H54 (cell line): Measurements from ENCODE around the gene ITGA5.

Source experiments
- DNase-seq: peaks from one replicate; pipeline ENCODE4 v3.0.0; 2011; ENCODE audit warnings: low spot score, mixed read lengths; ENCODE audit not compliant: insufficient read length
- FAIRE-seq: peaks from 3 replicates; lab custom pipeline; 2011; peaks lifted over from hg19 to GRCh38; lab: Jason Lieb, UNC
- POLR2A ChIP-seq: IDR thresholded peaks from 2 replicates; pipeline ENCODE4 v1.6.1; 2011; ENCODE audit warnings: low read depth, mild to moderate bottlenecking, low read length

The ITGA5 gene

GRCh38 chr12:54393743-54394142, 25.3 kb downstream of the ITGA5 start:
- no peak for TF ChIP-seq POLR2A
- no peak for FAIRE-seq

GRCh38 chr12:54393207-54393609, 25.9 kb downstream of the ITGA5 start:
- FAIRE-seq, result no peak
- TF ChIP-seq POLR2A, result no peak
- no peak for DNase-seq

More at GRCh38 chr12:54393743-54394142, 25.3 kb downstream of the ITGA5 start:
- no peak for DNase-seq

- no peak for FAIRE-seq
- no peak for TF ChIP-seq POLR2A
Observed at GRCh38 chr12:54392485-54393206, 26.4 kb downstream of the ITGA5 start.

GRCh38 chr12:54390668-54391551, 28.2 kb downstream of the ITGA5 start:
- FAIRE-seq (no peak), DNase-seq (no peak)
- TF ChIP-seq POLR2A, result no peak

More at GRCh38 chr12:54392485-54393206, 26.4 kb downstream of the ITGA5 start:
- no peak for DNase-seq

DNA sequence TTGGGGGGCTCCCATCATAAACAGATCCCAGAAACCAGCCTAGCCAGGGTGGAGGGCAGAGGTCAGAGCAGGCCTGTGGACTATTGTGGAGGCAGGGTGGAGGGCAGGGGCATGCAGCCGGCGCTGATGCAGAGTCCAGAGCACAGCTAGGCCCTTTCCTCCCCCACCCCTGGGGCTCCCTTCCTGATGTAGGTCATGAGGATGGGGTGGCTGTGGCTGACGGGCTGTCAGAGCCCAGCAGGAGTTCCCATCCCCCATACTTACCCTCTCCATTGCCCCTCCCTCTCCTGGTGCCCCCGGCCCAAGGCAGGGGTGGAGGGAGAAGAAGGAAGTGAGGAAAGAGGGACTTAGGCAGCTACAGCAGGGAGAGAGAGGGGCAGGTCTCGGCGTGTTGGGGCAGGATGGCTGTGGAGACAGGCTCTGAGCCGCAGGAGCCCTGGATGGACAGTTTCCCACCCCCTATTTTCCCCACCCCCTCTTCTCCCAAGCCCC, 28.8 kb downstream of the ITGA5 start:
- TF ChIP-seq POLR2A, result no peak
- FAIRE-seq, result no peak
- DNase-seq, result no peak

- DNase-seq, result no peak
- no peak for TF ChIP-seq POLR2A
- no peak for FAIRE-seq
Observed at GRCh38 chr12:54389607-54390175, 29.4 kb downstream of the ITGA5 start.

DNA sequence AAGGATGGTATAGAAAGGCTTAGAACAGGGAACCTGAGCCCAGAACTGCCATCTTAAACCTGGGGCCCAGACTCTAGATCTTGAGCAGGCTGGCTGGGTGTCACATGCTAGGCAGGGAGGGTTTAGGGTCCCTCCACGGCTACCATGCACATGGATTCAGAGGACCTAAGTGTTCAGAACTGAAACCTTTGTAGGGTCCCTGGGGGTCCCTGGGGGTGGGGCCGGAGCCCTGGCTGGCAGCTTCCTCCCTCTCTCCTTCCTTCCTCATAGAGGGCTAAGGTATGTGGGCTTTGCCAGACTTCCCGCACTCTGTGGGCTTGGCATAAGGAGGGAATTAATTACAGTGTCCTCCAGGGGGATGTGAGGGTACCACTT, 29.9 kb downstream of the ITGA5 start:
- TF ChIP-seq POLR2A, result no peak
- DNase-seq (no peak), FAIRE-seq (no peak)

DNA sequence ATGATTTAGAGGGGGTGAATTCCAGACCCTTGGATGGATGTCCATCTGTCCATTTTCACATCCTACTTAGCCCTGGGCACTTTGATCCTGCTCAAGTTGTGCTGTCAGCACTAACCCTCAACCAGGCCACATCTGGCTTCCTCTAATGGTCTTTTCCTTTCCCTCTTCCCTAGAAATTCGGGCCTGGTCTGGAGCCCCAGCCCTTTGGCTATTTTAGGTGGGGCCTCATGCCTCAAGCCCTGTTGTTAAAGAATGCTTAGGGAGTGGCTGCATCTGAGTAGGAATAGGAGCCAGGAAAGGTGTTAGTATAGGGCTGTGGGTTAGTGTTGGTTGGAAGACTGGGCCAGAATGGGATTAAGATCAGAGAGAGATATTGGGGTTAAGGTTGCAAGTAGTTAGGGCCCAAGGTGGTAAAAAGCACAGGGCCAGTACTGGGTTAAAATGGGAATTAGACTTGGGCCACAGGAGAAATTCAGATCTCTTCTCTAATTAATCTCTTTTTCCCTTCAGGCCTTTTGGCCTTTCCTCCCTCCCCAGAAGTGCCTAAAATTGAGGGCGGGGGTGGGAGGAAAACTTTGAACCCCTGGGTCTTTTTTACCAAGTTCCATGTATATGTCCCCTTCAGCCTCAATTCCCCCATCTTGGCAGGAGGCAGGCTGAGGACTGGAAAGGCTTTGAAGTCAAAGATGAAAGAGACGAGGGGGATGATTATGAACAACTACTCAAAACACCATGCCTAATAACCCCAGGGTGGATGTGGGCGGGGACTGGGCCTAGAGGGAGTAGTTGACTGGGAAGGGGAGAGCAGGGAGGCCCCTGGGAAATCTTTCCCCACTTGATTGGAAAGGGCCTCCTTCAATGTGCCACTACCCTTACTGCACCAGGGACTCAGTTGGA, 30.6 kb downstream of the ITGA5 start:
- DNase-seq (no peak), FAIRE-seq (no peak)
- TF ChIP-seq POLR2A, result no peak

- DNase-seq, result no peak
- no peak for FAIRE-seq
- no peak for TF ChIP-seq POLR2A
Observed at GRCh38 chr12:54387114-54387467, 32.0 kb downstream of the ITGA5 start.

- FAIRE-seq, result no peak
- TF ChIP-seq POLR2A, result no peak
Observed at GRCh38 chr12:54386403-54387113, 32.5 kb downstream of the ITGA5 start.

GRCh38 chr12:54385251-54385914, 33.7 kb downstream of the ITGA5 start:
- no peak for TF ChIP-seq POLR2A
- FAIRE-seq (no peak), DNase-seq (no peak)

More at GRCh38 chr12:54386403-54387113, 32.5 kb downstream of the ITGA5 start:
- DNase-seq, result no peak

- DNase-seq, result no peak
- TF ChIP-seq POLR2A, result no peak
- no peak for FAIRE-seq
Observed at GRCh38 chr12:54384591-54385041, 34.5 kb downstream of the ITGA5 start, which contains the start of gene ZNF385A. Gene ZNF385A (minus strand): TSS chr12:54384733. CDS start chr12:54384514, 219 bp downstream.
